ENCODE measurements around the gene SLC6A3. TPM values are rescaled to one million over a fixed set of nuclear protein-coding genes. Genes with fewer than 3 reads are reported as not detected.

SLC6A3 gene
- total and polyA plus RNA-seq, 2 donors (not counting 3 experiments of a cell fraction or from before 2014, with no cell fraction given) = not detected

- intact Hi-C loops (cut with micrococcal nuclease) = no loop called here
- BruUV-seq (replicated peaks) = no TSS peak
- CTCF ChIA-PET = interaction anchor here (1.3 kb wide), 1 partner anchor 268 kb away, joined by 4 read pairs; no protein-coding TSS in a partner anchor
Observed at GRCh38 chr5:1376981-1377380, 68.3 kb downstream of the SLC6A3 start.

More at GRCh38 chr5:1376981-1377380, 68.3 kb downstream of the SLC6A3 start:
- TF ChIP-seq EZH2 (IDR thresholded peaks at IDR 0.05; ENCODE audit: borderline replicate concordance, low read depth, low read length, severe bottlenecking) (no peak), CTCF (IDR thresholded peaks at IDR 0.05; ENCODE audit: extremely low read depth in 1 of 2, insufficient read depth in 1 of 2, low read depth in 1 of 2, low read length in 2 of 2) (no peak), GATA2 (IDR thresholded peaks at IDR 0.05; ENCODE audit: insufficient read depth, insufficient read length, low read depth, low read length) (no peak), FOS (IDR thresholded peaks at IDR 0.05; ENCODE audit: borderline replicate concordance, insufficient read depth, low read length) (no peak), POLR2AphosphoS5 (IDR thresholded peaks at IDR 0.05; ENCODE audit: insufficient read depth, low read depth, low read length) (no peak), MYC (IDR thresholded peaks at IDR 0.05; ENCODE audit: low read depth, low read length) (no peak), MAX (IDR thresholded peaks at IDR 0.05; ENCODE audit: insufficient read depth, insufficient read length) (no peak), POLR2A (IDR thresholded peaks at IDR 0.05; ENCODE audit: low read depth, low read length) (no peak), JUN (IDR thresholded peaks at IDR 0.05; ENCODE audit: borderline replicate concordance, insufficient read depth, insufficient read length, low read depth) (no peak)
- dilution Hi-C loops (cut with MboI; ENCODE audit: extremely low pct_ligation_motif_present, low sequenced_read_pairs) = no loop called here
- FAIRE-seq = no peak
- H3K9me1 ChIP-seq (replicated peaks; ENCODE audit: control insufficient read depth, extremely low read depth, insufficient read depth, low read length) = no peaks in the 10 kb centered on the region
- H3K4me1 ChIP-seq (ENCODE audit: control insufficient read depth, extremely low read depth, insufficient read depth, low read length) = no peaks in the 10 kb centered on the region
- H3K4me3 ChIP-seq (replicated peaks in 1 of 3; ENCODE audit: insufficient read depth in 1 of 3, low read depth in 1 of 3, low read length in 3 of 3) = no peak overlapping the region
- H3K27ac ChIP-seq (ENCODE audit: insufficient read depth, low read depth, low read length) = no peak overlapping the region
- H3K79me2 ChIP-seq (ENCODE audit: control insufficient read depth, insufficient read depth, low read length) = no peaks in the 10 kb centered on the region
- no peaks in the 10 kb centered on the region for H3K36me3 ChIP-seq (ENCODE audit: control insufficient read depth in 2 of 2, extremely low read depth in 1 of 2, insufficient read depth in 2 of 2, low read length in 2 of 2)
- peaks cover 0 to under 1% of the 10 kb centered on the region in 2 experiments for H3K27me3 ChIP-seq (ENCODE audit: control insufficient read depth in 2 of 2, insufficient read depth in 2 of 2, low read length in 2 of 2)
- POLR2A ChIA-PET = no interaction called here
- no peak overlapping the region for H3K9ac ChIP-seq (replicated peaks; ENCODE audit: extremely low read depth, insufficient read depth, low read length)
- DNase-seq (ENCODE audit: low read depth, low spot score) = no peak
- no peaks in the 10 kb centered on the region for H3K9me3 ChIP-seq (replicated peaks; ENCODE audit: control insufficient read depth, insufficient read depth, low read length)
- H2AFZ ChIP-seq (ENCODE audit: low read depth, low read length) = no peak overlapping the region
- H3K4me2 ChIP-seq (ENCODE audit: insufficient read depth, low read length) = no peak overlapping the region
- no peaks in the 10 kb centered on the region for H4K20me1 ChIP-seq (replicated peaks; ENCODE audit: control insufficient read depth, extremely low read depth, insufficient read depth, low read length)
